D721Med (cell line): ENCODE measurements around the gene SRP14.

Experiments used
- DNase-seq: peaks from one replicate; pipeline ENCODE4 v3.0.0; 2011; ENCODE audit warnings: low spot score; ENCODE audit not compliant: insufficient read length
- FAIRE-seq: peaks from 2 replicates; lab custom pipeline; 2011; peaks lifted over from hg19 to GRCh38; lab: Jason Lieb, UNC
- TF ChIP-seq, protein P1 (sequence below): IDR thresholded peaks from 2 replicates; pipeline ENCODE4 v1.5.1; 2012; ENCODE audit warnings: mild to moderate bottlenecking, control low read depth; ENCODE audit not compliant: insufficient read depth; ENCODE audit errors: missing control alignments

SRP14 gene

DNA sequence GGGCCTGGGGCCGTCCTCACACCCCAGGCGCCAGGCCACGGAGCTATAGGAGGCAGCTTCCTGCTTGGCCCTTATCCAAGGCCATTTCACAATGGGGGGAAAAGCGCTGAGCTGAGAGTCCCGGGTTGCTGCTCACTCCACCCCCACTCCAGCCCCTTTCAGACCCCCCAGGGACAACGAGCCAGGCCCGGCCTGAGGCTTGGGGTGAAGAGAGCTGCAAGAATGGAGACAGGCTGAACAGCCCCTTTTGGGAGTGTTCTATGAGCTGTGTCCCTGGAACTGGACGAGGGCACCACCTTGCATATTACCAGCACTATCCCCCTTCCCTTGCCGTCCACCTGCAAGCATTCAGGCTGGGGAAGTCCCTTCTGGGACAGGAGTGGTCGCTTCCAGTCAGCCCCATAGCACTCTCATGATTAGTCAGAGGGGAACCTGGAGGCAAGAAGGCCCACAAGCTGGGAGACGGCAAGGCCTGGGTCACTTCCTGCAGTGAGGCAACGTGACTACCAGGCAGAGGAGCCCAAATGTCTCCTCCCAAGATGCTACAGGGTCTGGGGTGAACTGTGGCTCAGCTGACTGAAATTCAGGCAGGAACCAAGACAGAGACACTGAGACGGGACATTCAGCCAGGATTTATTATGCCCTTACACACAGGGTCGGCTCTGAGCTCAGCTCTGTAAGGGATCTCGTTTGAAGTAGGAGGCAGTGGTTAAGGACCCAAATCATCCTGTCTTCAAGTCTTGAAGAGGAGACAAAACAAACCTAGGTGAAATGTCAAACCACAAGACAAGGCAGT, 8.6 kb upstream of the SRP14 start:
- TF ChIP-seq, protein P1, sequence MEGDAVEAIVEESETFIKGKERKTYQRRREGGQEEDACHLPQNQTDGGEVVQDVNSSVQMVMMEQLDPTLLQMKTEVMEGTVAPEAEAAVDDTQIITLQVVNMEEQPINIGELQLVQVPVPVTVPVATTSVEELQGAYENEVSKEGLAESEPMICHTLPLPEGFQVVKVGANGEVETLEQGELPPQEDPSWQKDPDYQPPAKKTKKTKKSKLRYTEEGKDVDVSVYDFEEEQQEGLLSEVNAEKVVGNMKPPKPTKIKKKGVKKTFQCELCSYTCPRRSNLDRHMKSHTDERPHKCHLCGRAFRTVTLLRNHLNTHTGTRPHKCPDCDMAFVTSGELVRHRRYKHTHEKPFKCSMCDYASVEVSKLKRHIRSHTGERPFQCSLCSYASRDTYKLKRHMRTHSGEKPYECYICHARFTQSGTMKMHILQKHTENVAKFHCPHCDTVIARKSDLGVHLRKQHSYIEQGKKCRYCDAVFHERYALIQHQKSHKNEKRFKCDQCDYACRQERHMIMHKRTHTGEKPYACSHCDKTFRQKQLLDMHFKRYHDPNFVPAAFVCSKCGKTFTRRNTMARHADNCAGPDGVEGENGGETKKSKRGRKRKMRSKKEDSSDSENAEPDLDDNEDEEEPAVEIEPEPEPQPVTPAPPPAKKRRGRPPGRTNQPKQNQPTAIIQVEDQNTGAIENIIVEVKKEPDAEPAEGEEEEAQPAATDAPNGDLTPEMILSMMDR = no peak
- FAIRE-seq (no peak), DNase-seq (no peak)

- DNase-seq (no peak), FAIRE-seq (no peak)
- TF ChIP-seq, protein P1 = no peak
These were observed 7.9 kb upstream of the SRP14 start for GRCh38 chr15:40046721-40047414.

GRCh38 chr15:40045572-40046217, 6.7 kb upstream of the SRP14 start:
- FAIRE-seq (no peak), DNase-seq (no peak)

DNA sequence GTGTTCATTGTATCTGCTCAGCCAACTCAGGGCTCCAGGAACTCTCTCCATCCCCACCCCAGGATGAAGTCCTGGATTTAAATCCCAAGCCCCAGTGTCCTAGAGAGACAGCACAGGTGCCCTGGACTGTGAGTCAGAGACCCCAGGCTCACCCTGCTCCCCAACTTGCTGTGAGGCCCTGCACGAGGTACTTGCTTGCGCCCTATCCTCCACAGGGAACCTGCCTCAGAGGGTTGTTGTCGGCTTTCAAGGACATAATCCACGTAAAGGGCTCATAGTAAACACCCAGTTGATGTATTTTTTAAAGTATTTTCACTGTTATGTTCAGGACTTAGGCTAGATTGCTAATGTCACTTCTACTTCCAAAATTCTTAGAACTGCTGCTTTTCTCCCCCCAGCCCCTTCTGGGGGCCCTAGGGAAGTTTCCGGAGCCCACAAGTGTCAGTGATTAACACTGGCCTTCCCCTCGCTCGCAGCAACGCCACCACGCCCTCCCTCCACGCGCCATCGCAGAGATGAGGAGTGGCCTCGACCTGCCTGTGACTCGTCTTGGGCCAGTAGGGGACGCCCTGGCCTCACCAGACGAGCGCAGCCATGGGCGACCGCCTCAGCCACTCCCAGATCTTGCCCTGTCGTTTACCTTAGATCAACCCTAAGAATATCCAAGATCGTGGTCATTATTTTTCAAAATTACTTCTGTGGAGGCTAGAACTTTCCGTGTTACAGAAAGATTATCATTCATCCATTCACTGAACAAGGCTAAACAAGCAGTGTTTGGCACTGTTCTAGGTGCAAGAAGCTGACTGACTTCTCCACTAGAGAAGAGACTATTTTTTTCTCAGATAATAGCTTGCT, 6.0 kb upstream of the SRP14 start:
- TF ChIP-seq, protein P1 = peak; percentile 98
- peak; percentile 85 for DNase-seq
- no peak for FAIRE-seq

More at GRCh38 chr15:40045572-40046217, 6.7 kb upstream of the SRP14 start:
- TF ChIP-seq, protein P1 = no peak

GRCh38 chr15:40043927-40044716, 5.1 kb upstream of the SRP14 start:
- DNase-seq (no peak), FAIRE-seq (no peak)
- TF ChIP-seq, protein P1 = no peak

DNA sequence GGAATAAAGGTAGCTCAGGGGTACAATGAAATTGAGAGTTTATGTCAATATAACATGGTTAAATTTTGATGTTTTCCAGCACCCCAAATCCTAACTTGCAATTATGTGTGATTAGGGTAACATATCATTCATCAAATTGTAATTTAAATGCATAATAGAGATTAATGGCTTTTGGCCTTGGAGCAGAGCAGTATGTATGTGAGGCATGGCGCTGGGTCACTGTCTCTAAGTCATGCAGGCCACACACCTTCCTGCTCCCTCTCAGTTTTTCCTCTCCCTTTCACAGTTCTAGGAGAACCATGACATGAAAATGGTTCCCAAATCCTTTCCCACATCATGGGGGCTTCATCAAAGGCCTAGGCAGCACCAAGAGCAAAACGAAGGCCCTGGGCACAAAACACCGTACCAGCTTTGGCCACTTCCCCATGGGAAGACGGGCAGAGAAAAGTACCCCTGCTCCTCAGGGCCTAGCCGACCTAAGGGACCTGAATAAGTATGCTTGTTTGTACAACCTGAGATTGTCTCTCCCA, 3.9 kb upstream of the SRP14 start:
- no peak for DNase-seq
- TF ChIP-seq, protein P1 = no peak
- no peak for FAIRE-seq
